HG03460 (cell line): Measurements from ENCODE around the gene SYTL3.

Experiments
- ATAC-seq: cut with Tn5 transposase; IDR thresholded peaks from one replicate; pipeline ENCODE4 v1.9.1; 2021; ENCODE audit not compliant: unreplicated experiment

Gene SYTL3

GRCh38 chr6:158770533-158771330, 120.9 kb downstream of the SYTL3 start:
- ATAC-seq, result no peak

DNA sequence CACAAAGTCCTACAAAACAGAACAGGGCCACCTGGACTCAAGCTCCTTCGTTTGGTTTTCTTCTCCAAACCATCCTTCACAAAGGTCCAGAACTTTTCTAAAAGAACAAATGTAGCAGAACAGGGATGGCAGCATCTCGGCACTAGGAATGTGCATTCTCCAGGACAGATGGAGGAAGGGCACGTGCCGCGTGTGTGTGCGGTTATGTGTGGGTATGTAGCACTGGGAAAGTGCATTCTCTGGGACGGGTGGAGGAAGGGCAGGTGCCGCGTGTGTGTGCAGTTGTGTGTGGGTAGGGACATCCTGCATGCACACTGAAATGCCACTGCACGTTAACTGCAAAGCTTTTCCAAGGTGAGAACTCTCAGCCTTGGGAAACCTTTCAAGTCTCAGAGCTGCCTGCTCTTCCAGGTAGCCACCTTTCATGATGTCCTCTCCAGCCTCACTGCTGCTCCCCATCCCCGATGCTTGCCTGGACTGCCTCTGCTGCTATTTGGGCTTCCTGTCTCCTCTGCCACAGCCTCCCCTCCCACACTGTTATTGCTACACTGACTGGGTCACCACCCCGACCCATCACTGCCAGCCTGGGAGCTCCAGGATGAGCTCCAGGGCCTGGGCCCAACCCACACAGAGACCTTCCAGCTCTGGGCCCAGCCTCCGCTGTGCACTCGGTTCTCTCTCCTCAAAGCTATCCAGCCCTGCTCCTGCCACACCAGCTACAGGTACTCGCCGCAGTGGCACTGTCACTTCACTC, 121.7 kb downstream of the SYTL3 start:
- no peak for ATAC-seq

DNA sequence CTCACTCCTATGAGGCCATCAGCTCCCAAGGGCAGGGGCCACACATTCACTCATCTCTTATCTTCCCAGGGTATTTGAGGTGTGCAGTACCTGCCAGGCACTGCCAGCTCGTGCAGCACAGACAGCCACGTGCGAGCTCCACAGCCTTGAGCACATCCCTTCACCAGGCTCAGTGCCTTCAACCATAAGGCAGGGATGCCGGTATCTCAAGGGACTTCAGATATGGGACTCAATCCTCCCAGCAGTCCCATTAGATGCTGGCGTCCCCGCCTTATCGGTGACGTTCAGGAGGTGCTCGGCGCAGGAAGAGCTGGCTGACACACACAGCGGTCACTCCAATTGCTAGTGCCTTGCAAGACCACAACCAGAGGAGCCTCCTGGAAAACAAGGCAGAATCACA, 122.3 kb downstream of the SYTL3 start:
- ATAC-seq, result no peak

DNA sequence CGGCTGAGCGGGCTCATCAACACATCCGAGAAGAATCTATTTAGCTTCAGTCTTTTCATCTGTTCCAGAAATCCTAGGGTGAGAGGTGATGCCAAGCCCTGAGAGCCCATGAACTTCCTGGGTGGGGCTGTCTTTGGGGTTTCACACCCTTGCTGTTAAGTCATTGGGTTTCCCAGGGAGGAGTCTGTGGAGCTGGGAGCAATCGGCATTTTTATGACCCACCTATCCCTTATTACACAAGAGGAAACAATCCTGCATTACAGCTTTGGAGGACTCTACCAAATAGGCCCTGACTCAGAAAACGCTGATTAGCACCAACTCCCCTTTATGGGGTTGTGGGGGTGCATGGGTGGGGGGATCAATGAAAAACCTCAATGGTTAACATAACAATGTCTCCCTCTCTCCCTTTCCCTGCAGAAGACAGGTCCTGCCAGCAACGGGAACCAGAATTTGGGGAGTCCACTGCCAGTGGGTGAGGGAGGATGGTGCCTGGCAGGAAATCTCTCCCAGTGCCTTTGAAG, 123.1 kb downstream of the SYTL3 start:
- ATAC-seq, result no peak

GRCh38 chr6:158773581-158774449, 124.0 kb downstream of the SYTL3 start:
- no peak for ATAC-seq

DNA sequence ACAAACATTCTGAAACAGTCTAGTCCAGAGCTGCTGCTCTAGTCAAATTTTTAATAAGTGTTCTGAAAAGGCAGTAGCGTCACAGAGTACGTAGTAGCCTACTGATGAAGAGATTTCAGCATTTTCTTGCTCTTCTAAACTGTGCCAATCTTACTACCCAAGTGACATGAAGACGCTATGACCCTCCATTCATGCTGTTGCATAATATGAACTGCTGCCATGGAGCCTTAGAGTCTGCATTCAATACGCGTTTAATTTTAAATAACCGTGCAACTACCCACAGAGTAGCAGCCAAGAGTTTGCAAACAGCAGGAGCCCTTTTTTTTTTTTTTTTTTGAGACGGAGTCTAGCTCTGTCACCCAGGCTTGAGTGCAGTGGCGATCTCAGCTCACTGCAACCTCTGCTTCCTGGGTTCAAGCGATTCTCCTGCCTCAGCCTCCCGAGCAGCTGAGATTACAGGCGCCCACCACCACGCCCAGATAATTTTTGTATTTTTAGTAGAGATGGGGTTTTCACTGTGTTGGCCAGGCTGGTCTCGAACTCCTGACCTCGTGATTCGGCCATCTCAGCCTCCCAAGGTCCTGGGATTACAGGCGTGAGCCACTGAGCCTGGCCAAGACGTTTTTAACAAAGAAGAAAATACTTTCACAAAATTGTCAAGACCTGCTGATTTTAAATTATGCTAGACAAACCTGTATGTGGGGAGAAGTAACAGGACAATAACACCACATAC, 125.0 kb downstream of the SYTL3 start:
- ATAC-seq, result no peak

DNA sequence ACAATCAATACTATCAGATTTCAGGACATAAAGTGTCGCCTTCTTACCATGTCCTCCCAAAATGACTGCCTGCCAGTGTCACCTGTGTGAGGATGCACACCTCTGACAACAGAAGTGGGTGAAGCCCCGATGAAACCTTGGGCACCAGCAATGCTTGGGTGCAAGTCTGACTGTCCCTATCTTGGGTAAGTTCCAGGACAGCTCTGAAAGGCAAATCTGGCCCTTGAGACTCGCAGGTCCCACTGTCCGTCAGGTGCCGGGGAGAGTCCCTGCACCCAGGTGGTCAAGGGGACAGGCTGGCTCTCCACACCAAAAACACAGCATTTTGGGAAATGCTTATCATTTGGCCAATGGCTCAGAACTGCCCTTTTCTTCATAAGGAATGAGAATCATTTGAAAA, 126.0 kb downstream of the SYTL3 start:
- ATAC-seq, result no peak

- ATAC-seq, result no peak
Measured at GRCh38 chr6:158776737-158777136, 126.9 kb downstream of the SYTL3 start.

- no peak for ATAC-seq
Measured at GRCh38 chr6:158777510-158777909, 127.7 kb downstream of the SYTL3 start.

GRCh38 chr6:158778005-158778527, 128.2 kb downstream of the SYTL3 start:
- no peak for ATAC-seq

DNA sequence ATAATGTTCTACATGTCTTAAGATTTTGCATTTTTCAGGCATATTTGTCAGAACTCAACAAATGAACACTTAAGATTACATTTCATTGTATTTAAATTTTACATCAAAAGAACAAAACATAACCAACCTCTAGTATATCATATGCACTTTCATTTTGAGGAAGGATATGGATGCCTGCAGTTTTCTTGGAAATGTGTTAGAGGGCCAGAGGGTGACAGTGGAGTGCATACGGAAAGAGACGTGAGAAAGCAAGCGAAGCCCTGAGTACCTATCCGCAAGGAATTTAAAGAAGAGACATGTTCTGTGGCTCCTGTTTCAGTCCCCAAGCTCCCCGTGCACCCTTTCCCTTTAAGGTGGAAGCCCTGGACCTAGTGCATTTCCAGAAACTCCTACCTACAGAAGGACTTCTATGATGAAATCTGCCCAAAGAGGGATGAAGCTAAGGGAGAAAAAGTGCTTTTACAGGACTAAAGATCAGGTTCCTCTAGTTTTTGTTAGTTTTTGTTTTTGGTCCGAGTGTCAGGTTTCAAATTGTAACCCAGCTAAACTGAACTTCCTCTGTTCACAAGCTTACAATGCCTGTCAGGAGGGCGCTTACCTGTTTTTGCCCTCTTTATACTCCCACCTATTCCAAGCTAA, 130.5 kb downstream of the SYTL3 start:
- ATAC-seq, result no peak

GRCh38 chr6:158780988-158781691, 131.3 kb downstream of the SYTL3 start:
- ATAC-seq, result no peak

GRCh38 chr6:158781692-158782373, 132.0 kb downstream of the SYTL3 start:
- ATAC-seq, result no peak

- ATAC-seq, result no peak
Measured at GRCh38 chr6:158782432-158783166, 132.7 kb downstream of the SYTL3 start.

DNA sequence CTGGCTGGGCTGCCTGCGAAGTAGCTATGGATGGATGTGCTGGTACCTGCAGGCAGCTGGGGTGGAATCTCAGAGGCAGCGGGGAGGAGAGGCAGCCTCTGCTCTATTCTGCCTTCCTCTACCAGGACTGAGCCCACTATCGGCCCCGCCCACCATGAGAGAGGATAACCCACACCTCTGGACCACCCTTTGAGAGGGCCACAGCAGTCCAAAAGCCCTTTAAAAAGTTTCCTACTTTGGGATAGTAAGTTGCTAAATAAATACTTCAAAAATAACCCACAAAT, 133.3 kb downstream of the SYTL3 start:
- ATAC-seq, result no peak

GRCh38 chr6:158783851-158784250, 134.0 kb downstream of the SYTL3 start:
- ATAC-seq, result no peak

DNA sequence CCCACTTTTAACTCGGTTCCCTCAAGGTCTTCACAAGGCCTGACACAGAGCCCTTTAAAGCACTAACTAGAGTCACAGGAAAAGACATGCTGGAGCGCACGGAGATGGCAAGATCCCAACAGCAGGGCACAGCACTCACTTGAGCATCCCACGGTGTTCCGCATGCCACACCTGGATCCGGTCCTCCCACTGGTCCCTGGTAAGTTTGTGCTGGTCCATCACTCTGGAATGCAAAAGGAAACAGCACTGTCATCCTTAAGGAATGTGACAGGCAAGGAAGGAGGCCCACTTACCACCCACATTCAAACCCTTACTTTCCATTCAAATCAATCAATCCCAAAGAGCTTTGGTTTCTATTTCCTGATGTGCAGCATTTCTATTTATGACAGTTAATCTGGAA, 134.7 kb downstream of the SYTL3 start:
- no peak for ATAC-seq

GRCh38 chr6:158785036-158785435, 135.2 kb downstream of the SYTL3 start:
- ATAC-seq, result no peak
